Measurements from ENCODE around the gene USP3.

Gene USP3

GRCh38 chr15:63504247-63504978 lies at the start of gene USP3:
Gene USP3 (plus strand): TSS chr15:63504593. CDS start chr15:63504740, 147 bp downstream.
- DNase-seq (ENCODE audit: low read depth in 3 of 3): peak; percentile 90 to 92 (median 90)

- DNase-seq (ENCODE audit: low read depth in 3 of 3): no peak
Measured at GRCh38 chr15:63456258-63456657, 48.1 kb upstream of the USP3 start.

- DNase-seq (ENCODE audit: low read depth in 3 of 3): no peak
Measured at GRCh38 chr15:63457379-63457778, 47.0 kb upstream of the USP3 start.

GRCh38 chr15:63458026-63458425 lies 46.4 kb upstream of the USP3 start:
- no peak for DNase-seq (ENCODE audit: low read depth in 3 of 3)

GRCh38 chr15:63458794-63459395 lies 45.5 kb upstream of the USP3 start:
- DNase-seq (ENCODE audit: low read depth in 3 of 3): no peak

GRCh38 chr15:63460210-63461155 lies 43.9 kb upstream of the USP3 start:
- DNase-seq (ENCODE audit: low read depth in 3 of 3): no peak

GRCh38 chr15:63461230-63461985 lies 43.0 kb upstream of the USP3 start:
- no peak for DNase-seq (ENCODE audit: low read depth in 3 of 3)

- no peak for DNase-seq (ENCODE audit: low read depth in 3 of 3)
Measured at GRCh38 chr15:63462088-63462487, 42.3 kb upstream of the USP3 start.

- no peak for DNase-seq (ENCODE audit: low read depth in 3 of 3)
Measured at GRCh38 chr15:63463036-63463435, 41.4 kb upstream of the USP3 start.

GRCh38 chr15:63463793-63464192 lies 40.6 kb upstream of the USP3 start:
- DNase-seq (ENCODE audit: low read depth in 3 of 3): no peak

GRCh38 chr15:63465104-63465503 lies 39.3 kb upstream of the USP3 start:
- DNase-seq (ENCODE audit: low read depth in 3 of 3): no peak

GRCh38 chr15:63466378-63467192 lies 37.8 kb upstream of the USP3 start:
- peak in 1 of 3 experiments; percentile 28 for DNase-seq (ENCODE audit: low read depth in 3 of 3)

- DNase-seq (ENCODE audit: low read depth in 3 of 3): no peak
Measured at GRCh38 chr15:63469190-63469589, 35.2 kb upstream of the USP3 start.

- DNase-seq (ENCODE audit: low read depth in 3 of 3): no peak
Measured at GRCh38 chr15:63469984-63470383, 34.4 kb upstream of the USP3 start.

GRCh38 chr15:63473007-63473748 lies 31.2 kb upstream of the USP3 start:
- DNase-seq (ENCODE audit: low read depth in 3 of 3): no peak

GRCh38 chr15:63473749-63473998 lies 30.7 kb upstream of the USP3 start:
- DNase-seq (ENCODE audit: low read depth in 3 of 3): no peak

- peak in 1 of 3 experiments; percentile 40 for DNase-seq (ENCODE audit: low read depth in 3 of 3)
Measured at GRCh38 chr15:63473999-63474809, 30.2 kb upstream of the USP3 start.

GRCh38 chr15:63474810-63475316 lies 29.5 kb upstream of the USP3 start:
- DNase-seq (ENCODE audit: low read depth in 3 of 3): no peak

GRCh38 chr15:63475707-63476106 lies 28.7 kb upstream of the USP3 start:
- DNase-seq (ENCODE audit: low read depth in 3 of 3): no peak
